Pancreas (tissue), 10 donors: ENCODE results near the gene CT47A1. TPM values are rescaled to one million over a fixed set of nuclear protein-coding genes. Genes with fewer than 3 reads are reported as not detected.
"Not testable (repeated sequence)": the region's sequence is repeated elsewhere in the genome, so short reads cannot be mapped to it uniquely, and the experiment has no call there.

ENCODE experiments used
- ATAC-seq, 4 donors: fragments of 200-7000 bp; cut with Tn5 transposase; one replicate each; pipeline versions ENCODE4 v1.8.0 to v1.9.1; 2020; ENCODE audit warnings: mild to moderate bottlenecking in 4 of 4, moderate library complexity in 4 of 4
- DNase-seq, 6 donors: peaks; one replicate each; pipeline ENCODE4 v3.0.0-alpha.2; 2020
- FAIRE-seq: peaks from 2 replicates; lab custom pipeline; 2012; peaks lifted over from hg19 to GRCh38; lab: Jason Lieb, UNC
- H3K27ac ChIP-seq, 4 donors: fragments of 200-600 bp; sonication (generic); 1 replicate in 3 of 4; 2 replicates in 1 of 4; pipeline versions ENCODE4 v1.5.0 to v1.8.0; 2020
- H3K27me3 ChIP-seq, 4 donors: fragments of 200-600 bp; one replicate each; pipeline ENCODE4 v1.8.0; 2021
- H3K36me3 ChIP-seq, 3 donors: fragments of 200-600 bp; sonication (generic) in 1 of 3; one replicate each; pipeline versions ENCODE4 v1.5.0 to v1.8.0; 2020 to 2021
- H3K4me1 ChIP-seq, 3 donors: fragments of 200-600 bp; one replicate each; pipeline ENCODE4 v1.8.0; 2021
- H3K4me3 ChIP-seq, 4 donors: fragments of 200-600 bp; sonication (generic) in 2 of 4; one replicate each; pipeline versions ENCODE4 v1.5.0 to v1.8.0; 2020 to 2021
- H3K9me3 ChIP-seq, 4 donors: fragments of 200-600 bp; one replicate each; pipeline ENCODE4 v1.8.0; 2021
- CTCF ChIP-seq, 4 donors: fragments of 200-600 bp; sonication (generic) in 3 of 4; IDR thresholded peaks; one replicate each; pipeline versions ENCODE4 v1.5.0 to v1.8.0; 2021; ENCODE audit warnings: antibody characterized with exemption in 4 of 4
- WGBS, 2 donors: extraction: QIAGEN DNeasy Blood & Tissue Kit; methylation state at CpG; one replicate each; pipeline ENCODE4 v1.1.7; 2013; 5-methylcytosine and 5-hydroxymethylcytosine counted together
- intact Hi-C, 3 donors: fragments of 100-400 bp; cut with DNase I; formaldehyde crosslinking; loops; one replicate each; pipeline versions ENCODE4 v1.11.1 to v1.14.2; 2022
- polyA plus RNA-seq, 2 donors: library from polyadenylated mRNA; stranded (reverse); fragments of 200-250 nt; gene quantifications; one replicate each; pipeline ENCODE4 v1.2.3, GENCODE V29; 2013
- total RNA-seq, 6 donors: library from RNA; stranded (reverse); fragmentation: NEBNext Ultra II Directional in 4 of 6; extraction: Animal tissue kit (Norgen Biotek cat#: 25700) in 4 of 6; gene quantifications; one replicate each; pipeline versions ENCODE4 v1.2.1 to v1.2.4, GENCODE V29; 2021 to 2023
- donor health status: healthy with polysubstance abuse.
- donor health status: DM: no; HTN: no; CAD: no; lungs with moderate emphysema.
- donor health status: DM: no; HTN: no; CAD: no.
- donor health status: control.
- donor health status: control.
- donor health status: Bipolar disorder and iron deficiency.
- donor health status: DM: yes; HTN: yes; CAD: no.
- donor health status: DM: no; HTN: no; CAD: no.
- donor health status: DM: no; HTN: no; CAD: no.
- donor health status: DM: yes; HTN: yes; CAD: no.

Gene CT47A1
- total RNA-seq, result not detected
- not detected for polyA plus RNA-seq

GRCh38 chrX:120985660-120986059, at the start of gene CT47A1:
TSS of gene CT47A1 (minus strand) at chrX:120985760. CDS start at chrX:120985529, 231 bp downstream.
- H3K9me3 ChIP-seq, H3K4me1 ChIP-seq, H3K36me3 ChIP-seq, H3K27me3 ChIP-seq, FAIRE-seq, intact Hi-C loops, H3K4me3 ChIP-seq, ATAC-seq, DNase-seq, H3K27ac ChIP-seq: not testable (repeated sequence)
- no CpG with 5 or more reads among the region's 8 CpGs for WGBS, 2 donors

GRCh38 chrX:121032531-121032930, 47.0 kb upstream of the CT47A1 start:
- no peaks in the 10 kb centered on the region for H3K4me1 ChIP-seq
- ATAC-seq (no peak), DNase-seq (no peak), FAIRE-seq (no peak)
- peaks cover 0 to 8% (median 0%) of the 10 kb centered on the region in 4 donors for H3K27me3 ChIP-seq
- H3K9me3 ChIP-seq, result no peaks in the 10 kb centered on the region
- H3K27ac ChIP-seq, result no peak overlapping the region
- H3K4me3 ChIP-seq, result no peak overlapping the region
- 56 to 79% methylated on average over 2 of the region's 2 CpGs for WGBS, 2 donors
- no peaks in the 10 kb centered on the region for H3K36me3 ChIP-seq
- TF ChIP-seq CTCF (IDR thresholded peaks at IDR 0.05), result no peak
- intact Hi-C loops, result no loop called here

GRCh38 chrX:121030083-121030482, 44.5 kb upstream of the CT47A1 start:
- Histone ChIP-seq H3K4me3 (no peak overlapping the region), H3K4me1 (no peaks in the 10 kb centered on the region), H3K9me3 (no peaks in the 10 kb centered on the region), H3K27ac (no peak overlapping the region), H3K36me3 (no peaks in the 10 kb centered on the region), H3K27me3 (peaks cover 0 to 8% (median 0%) of the 10 kb centered on the region in 4 donors)
- DNase-seq (no peak), FAIRE-seq (no peak), ATAC-seq (no peak)
- intact Hi-C loops, result no loop called here
- TF ChIP-seq CTCF (IDR thresholded peaks at IDR 0.05), result no peak
- WGBS, 2 donors, result 81 to 89% methylated on average over 4 of the region's 4 CpGs

- Histone ChIP-seq H3K4me1 (no peaks in the 10 kb centered on the region), H3K27me3 (peaks cover 0 to 8% (median 0%) of the 10 kb centered on the region in 4 donors), H3K27ac (no peak overlapping the region), H3K36me3 (no peaks in the 10 kb centered on the region), H3K9me3 (no peaks in the 10 kb centered on the region), H3K4me3 (no peak overlapping the region)
- TF ChIP-seq CTCF (IDR thresholded peaks at IDR 0.05), result no peak
- ATAC-seq (no peak), FAIRE-seq (no peak), DNase-seq (no peak)
- 27 to 30% methylated on average over 1 of the region's 1 CpG for WGBS, 2 donors
- intact Hi-C loops, result no loop called here
These were observed 42.9 kb upstream of the CT47A1 start for GRCh38 chrX:121028419-121028818.

GRCh38 chrX:121014826-121015225, 29.3 kb upstream of the CT47A1 start:
- no peaks in the 10 kb centered on the region for H3K9me3 ChIP-seq
- H3K27me3 ChIP-seq, result no peaks in the 10 kb centered on the region
- DNase-seq (no peak), FAIRE-seq (no peak), ATAC-seq (no peak)
- H3K27ac ChIP-seq, result no peak overlapping the region
- TF ChIP-seq CTCF (IDR thresholded peaks at IDR 0.05), result no peak
- H3K4me1 ChIP-seq, result no peaks in the 10 kb centered on the region
- H3K36me3 ChIP-seq, result no peaks in the 10 kb centered on the region
- 71 to 86% methylated on average over 2 of the region's 2 CpGs for WGBS, 2 donors
- H3K4me3 ChIP-seq, result no peak overlapping the region
- intact Hi-C loops, result no loop called here
